HuH-7.5 (cell line): ENCODE measurements around the gene ISG20.
A peak's percentile ranks its signal among the peaks of the same experiment; 100 is the strongest.

Experiments used
- DNase-seq: peaks from one replicate; pipeline ENCODE4 v3.0.0; 2011; ENCODE audit warnings: low spot score

Gene ISG20

DNA sequence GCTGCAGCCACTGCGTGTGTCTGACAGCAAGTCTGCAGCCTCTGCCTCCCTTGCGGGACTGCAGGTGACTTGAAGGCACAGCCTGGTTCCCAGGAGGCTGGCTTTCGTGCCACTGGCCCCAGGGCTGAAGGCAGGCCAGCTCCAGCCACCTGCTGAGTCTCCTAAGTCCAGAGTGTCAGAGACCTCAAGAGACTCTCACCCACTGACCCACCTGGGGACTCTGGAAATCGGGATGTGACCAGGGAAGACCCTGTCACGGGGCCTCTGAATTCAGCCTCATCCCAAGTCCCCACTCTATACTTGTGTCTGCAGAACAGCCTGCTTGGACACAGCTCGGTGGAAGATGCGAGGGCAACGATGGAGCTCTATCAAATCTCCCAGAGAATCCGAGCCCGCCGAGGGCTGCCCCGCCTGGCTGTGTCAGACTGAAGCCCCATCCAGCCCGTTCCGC lies 16.3 kb downstream of the ISG20 start:
- no peak for DNase-seq

DNA sequence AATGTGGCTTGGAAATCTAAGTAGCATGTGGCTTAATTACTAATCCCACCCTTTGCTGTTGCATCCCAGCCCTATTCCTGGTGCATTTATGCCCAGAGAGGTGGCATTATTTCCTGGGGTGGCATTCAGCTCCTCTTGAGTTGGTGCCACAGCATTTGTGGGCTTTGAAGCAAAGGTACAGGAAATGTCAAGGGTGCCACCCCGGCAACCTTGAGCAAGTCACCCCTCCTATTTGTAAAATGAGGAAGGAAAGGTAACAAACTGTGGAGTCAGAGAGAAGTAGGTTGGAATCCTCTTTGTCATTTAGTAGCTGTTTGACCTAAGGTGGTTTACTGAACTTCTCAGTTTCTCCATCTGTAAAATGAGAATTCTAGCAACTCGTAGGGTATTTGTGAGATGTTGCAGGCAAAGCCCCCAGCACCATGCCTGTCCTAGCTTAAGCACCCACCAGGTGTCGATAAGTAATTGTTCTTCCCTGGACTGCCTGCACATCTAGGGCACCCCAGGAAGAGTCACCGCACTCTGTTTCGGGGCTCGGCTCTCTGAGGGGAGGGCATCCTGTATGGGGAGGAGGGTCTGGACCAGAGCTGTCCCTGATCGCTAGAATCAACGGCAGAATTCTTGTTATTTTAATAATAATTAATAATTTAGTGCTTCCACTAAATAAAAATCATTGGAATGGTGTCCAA lies 17.1 kb downstream of the ISG20 start:
- DNase-seq: no peak

DNA sequence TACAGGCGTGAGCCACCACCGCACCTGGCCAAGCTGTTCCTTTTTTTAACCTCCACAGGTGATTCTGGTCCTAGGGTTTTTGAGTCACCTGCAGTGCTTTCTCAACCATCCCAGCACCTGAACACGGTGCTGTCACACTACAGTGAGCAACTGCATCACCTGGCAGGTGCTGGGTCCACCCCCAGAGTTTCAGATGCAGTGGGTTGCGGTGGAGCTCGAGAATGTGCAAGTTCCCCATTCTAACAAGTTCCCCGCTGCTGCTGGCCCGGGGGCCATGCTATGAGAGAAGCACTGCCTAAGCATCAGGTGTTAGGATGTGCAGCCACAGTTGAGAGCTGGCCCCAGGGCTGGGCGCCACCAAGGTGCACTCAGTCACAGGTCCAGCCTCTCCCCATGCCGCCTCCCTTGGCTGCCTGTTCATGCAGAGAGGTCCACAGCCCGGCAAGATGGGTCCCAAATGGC lies 18.0 kb downstream of the ISG20 start:
- DNase-seq: no peak

DNA sequence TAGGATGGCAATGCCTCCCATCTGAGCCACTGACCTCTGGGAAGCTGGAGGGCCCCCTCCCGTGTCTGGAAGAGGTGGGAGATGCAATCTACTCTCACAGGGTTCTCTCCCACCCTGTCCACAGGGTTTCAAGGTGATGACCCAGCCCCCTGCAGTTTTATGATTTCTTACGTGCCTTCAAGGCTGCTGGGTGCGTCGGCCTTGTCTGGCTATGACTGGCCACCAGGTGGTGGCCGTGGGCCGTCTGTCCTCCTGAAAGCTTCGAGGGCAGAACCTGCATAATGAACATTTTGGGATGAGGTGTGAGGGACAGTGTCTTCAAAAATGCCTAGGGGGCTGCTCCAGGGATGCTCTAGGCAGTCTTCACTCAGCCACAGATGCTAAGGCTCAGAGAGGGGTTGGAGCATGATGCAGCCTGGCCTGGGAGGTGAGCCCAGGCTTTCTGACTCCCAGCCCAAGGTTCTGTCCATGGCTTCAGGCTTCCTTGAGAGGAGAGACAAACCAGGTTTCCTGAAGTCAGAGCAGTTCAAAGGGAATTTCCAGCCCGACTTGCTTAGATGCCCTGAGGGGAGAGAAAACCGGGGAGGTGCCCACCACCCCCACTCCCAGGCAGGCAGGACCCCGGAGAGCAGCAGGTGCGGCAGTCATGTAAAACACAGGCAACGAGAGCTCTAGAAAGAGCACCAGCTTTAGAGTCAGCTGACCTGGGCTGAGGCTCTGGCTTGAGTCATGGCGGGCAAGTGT lies 18.7 kb downstream of the ISG20 start:
- DNase-seq: peak; percentile 80

DNA sequence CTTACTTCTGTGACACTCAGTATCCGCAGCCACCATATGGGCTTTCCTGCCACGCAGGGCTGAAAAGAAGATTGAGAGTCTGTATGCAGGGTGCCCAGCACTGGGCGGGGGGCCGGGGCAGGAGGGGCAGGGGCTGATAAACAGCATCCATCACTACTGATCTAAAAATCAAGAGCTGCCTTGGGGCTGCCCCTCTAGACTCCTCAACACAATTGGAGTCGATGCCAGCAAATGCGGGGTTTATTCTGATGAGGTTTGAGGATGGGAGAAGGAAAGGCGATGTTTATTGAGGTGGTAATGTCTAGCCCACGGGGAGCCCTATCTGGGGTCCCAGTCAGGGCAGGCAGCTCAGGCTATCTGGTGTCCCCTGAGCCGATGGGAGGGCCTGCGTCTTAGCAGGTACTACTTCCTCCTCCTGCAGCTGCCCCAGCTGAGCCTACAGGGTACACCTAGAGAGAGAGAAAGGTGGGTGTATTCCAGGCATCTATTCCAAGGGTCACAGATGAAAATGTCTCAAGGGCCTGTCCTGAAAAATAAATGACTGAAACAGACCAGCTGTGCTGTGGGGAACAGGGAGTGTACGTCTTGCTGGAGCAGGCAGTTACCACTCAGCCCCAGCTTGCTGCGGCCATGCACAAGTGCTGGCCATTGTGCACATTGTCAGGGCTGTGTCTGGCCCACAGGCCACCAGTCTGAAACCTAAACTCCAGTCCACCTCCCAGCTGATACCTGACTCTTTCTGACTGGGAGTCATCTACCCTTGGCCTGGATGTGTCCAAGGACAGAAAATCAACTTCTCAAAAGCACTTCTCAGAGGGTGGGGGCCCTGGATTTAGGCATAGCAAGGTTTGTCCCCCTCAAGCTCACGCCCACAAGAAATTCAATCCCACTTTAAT lies 19.5 kb downstream of the ISG20 start:
- DNase-seq: no peak

DNA sequence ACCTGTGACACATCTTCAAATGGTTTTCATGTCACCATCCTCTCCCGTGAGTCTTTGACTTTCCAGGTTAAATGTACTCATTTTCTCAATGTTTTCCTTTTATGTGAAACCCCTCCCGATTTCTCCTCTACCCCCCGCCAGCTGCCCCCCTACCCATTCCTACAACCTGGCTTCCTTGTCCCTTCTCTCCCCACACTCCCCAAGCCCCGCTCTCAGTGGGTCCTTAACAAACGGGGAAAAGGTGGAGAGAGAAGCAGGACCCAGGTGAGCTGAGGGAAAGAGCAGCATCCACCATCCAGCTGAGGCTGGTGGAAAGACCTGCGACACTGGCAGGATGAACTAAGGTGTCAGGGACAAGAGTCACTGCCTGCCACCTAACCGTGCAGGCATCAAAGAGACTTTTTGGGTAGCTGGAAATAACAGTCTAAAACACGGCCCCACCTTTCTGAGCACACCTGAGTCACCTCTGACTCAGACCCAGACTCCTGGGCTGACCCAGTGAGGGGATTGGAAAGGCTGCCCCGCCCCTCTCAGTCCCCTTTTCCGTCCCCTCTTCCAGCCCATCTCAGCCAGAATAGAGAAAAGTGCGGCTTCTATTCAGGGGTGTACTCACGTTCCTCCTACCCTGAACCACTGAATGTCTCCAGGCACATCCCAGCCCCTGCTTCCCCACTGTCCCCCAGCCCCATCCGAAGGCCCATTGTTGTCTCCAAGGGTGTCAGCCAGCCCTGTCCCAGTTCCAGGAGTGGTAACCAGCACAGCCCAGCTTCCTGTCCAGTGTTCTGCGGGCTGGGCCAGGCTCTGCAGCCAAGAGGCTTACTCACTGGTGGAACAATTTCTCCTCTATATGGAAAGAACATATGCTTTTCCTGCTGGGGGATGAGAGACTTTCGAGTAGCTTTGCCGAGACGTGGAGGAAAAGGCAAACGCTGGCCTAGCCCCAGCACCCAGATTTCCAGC lies 20.4 kb downstream of the ISG20 start:
- DNase-seq: no peak

DNA sequence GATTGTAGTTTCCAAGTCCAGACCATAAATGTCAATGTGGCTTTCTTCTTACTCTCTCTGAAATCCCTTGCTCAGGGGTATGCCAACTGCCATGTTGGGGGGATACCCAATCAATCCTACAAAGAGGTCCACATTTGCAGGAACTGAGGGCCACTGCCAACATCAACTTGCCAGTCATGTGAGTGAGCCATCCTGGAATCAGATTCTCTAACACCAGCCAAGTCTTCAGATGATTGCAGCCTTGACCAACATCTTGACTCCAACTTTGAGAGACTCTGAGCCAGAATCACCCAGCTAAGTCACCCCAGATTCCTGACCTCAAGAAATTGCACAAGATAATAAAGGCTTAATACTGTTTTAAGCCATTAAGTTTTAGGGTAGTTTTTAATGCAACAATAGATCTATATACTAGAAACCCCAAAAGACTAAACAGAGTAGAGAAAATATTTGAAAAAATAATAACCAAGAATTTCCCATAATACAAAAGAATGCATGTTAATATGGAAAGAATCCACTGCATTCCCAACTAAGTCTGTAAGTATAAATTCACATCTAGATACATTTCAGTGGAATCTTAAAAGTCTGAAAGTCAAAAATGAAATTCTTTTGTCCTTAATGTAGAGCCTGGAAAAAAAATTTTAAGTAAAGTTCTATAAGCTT lies 22.4 kb downstream of the ISG20 start:
- no peak for DNase-seq

DNA sequence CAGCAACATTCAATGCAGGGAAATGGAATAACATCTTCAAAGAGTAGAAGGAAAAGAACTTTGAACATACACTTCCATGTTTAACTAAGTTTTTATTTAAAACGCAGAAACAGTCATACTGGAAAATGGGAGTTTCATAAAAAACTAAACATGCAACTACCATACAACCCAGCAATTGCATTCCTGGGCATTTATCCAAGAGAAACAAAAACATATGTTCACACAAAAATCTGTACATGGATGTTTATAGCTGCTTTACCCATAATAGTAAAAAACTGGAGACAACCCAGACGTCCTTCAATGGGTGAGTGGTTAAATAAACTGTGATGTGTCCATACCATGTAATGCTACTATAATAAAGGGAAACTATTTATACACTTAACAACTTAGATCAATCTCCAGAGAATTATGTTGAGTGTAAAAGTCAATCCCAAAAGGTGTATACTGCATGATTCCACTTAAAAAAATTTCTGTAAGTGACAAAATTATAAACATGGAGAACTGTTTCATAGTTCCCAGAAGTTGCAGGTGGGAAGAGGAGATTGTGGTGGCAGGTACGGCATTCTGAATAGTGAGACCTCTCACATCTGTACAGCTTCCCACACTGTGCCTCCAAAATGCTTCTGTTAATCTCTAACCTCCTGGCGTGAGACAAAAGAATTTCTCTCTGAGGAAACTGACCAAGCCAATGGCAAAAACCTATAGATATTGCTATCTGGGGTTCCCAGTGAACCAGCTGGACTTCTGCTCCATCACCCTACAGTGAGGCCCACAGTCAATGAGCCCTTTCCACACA lies 23.1 kb downstream of the ISG20 start:
- no peak for DNase-seq

DNA sequence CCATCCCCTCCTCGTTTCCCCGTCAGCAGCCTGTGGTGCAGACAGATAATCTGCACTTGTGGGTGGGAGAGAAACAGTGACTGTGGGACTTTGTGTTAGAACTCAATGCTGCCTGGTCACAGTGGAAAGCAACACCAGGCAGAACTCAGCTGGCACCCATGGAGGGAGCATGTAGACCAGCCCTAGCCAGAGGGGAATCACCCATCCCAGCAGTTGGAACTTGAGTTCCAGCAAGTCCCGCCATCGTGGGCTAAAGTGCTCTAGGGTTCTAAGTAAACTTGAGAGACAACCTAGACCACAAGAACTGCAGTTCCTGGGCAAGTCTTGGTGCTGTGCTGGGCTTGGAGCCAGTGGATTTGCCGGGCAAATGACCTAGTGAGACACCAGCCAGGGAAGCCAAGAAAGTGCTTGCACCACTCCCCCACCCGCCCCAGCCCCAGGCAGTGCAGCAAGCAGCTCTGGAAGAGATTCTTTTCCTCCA lies 24.4 kb downstream of the ISG20 start:
- DNase-seq: no peak

DNA sequence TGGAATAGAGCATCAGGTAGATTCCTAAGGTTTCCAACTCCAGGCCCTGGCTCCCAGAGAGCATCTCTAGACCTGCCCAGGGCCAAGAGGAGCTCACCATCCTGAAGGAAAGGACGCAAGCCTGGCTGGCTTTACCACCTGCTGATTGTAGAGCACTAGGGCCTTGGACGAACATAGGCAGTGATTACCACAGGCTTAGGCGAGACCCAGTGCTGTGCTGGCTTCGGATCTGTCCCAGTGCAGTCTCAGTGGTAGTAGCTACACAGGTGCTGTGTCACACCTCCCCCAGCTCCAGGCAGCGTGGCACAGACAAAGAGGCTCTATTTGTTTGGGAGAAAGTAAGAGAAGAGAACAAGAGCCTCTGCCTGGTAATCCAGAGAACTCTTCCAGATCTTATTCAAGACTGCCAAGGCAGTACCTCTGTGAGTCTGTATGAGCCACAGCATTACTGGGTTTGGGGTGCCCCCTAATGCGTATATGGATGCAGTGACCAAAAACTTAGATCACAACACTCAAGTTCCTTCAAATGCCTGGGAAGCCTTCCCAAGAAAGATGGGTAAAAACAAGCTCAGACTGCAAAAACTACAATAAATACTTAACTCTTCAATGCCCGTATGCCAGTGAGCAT lies 25.4 kb downstream of the ISG20 start:
- DNase-seq: no peak

DNA sequence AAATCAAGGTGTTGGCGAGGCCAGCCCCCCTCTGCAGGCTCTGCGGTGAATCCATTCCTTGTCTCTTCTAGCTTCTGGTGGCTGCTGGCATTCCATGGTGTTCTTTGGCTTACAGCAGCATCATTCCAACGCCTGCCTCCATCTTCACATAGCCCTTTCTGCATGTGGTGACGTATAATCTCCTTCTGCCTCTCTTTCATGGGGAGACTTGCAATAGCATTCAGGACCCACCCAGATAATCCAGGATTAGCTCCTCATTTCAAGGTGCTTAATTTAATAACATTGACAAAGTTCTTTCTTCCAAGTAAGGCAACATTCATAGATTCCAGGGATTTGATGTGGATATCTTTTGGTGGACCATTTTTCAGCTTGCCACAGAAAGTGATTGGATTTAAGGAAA lies 35.8 kb downstream of the ISG20 start:
- DNase-seq: no peak

DNA sequence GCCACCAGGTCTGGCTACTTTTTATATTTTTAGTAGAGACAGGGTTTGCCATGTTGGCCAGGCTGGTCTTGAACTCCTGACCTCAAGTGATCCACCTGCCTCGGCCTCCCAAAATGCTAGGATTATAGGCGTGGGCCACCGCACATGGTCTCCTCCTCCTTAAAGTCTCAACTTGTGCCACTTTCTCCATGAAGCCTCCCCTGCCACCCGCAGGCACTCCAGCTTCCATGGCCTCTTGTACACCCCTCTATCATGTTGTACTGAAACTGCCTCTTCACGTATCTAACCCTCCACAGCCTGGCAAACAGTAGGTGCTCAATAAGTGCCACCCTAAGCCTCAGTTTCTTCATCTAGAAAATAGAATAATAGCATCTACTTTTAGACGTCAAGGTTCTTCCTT lies 39.9 kb downstream of the ISG20 start:
- DNase-seq: no peak

DNA sequence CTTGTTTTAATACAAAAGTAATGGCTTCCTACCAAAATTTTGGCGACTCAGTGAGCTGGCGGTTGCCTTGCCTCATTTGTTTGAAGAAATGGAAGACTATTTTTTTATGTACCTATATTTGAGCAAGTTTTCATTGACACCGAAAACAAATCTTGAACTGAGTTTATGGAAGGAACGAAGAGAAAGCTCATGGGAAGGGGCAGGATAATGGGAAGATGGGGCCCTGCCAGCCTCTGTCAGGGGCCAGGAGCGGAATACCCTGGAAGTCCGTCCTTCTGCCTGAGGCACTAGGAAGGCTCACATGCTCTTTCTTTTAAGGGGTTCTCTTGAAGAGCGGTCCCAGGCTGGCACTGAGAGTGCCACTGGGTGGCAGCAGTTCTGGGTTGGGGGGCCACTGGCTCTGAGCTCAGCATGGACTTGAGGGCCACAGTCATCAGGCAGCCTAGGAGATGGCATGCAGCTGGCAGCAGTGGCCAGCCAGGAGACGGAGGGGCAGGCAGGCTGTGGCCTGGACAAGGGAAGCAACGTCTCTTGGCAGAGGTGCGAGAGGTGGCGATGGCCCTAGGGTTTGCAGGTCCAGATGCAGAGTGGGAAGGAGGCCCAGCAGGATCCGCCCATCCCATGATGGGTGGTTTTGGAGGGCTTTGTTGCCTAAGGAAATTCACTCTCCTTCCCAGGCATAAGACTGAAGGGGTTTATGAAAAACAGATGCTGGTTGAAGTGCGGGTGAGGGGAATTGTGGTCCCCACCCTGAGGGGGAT lies 41.6 kb downstream of the ISG20 start:
- no peak for DNase-seq

DNA sequence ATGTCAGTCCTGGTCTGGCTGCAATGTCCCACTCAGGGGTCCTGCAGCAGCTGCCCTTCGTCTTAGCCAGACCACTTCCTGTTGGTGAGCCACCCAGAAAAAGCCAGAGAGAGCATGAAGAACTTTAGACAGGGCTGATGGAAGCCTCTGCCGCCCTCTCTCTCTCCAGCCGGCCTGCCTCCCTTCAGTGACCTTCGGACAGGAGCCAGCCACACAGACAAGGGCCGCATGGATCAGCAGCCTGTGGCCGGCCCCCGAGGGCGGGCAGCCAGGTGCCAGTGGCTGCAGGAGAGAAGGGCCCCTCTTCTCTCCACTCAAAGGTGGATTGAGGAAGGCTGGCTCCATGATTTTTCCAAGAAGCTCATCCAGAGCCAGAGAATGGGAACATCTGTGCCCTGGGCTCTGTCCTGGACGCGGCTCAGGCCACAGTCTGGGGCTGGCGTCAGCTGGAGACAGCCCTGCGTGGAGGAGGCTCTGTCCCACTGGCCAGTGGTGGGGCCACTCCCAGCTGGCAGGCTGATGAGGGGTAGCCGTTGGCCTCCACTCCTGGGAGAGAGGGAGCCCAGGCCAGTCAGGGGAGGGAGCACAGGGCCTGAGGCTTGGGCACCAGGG lies 42.9 kb downstream of the ISG20 start:
- DNase-seq: peak; percentile 84

DNA sequence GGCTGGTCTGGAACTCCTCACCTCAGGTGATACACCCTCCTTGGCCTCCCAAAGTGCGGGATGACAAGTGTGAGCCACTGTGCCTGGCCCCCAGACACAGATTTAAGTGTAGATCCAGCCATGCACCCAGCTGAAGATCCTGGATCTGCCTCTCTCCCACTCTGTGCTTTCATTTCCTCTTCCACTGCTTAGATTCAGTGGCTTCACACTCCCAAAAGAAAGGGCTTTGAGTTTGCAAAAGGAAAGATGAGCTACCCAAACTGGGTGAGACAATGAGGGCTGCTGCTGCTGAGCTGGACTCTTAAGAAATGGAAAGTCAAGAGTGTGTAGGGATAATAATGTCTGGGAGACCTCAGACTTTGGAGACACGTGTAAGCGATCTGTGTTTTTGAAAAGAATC lies 45.5 kb downstream of the ISG20 start:
- DNase-seq: no peak

DNA sequence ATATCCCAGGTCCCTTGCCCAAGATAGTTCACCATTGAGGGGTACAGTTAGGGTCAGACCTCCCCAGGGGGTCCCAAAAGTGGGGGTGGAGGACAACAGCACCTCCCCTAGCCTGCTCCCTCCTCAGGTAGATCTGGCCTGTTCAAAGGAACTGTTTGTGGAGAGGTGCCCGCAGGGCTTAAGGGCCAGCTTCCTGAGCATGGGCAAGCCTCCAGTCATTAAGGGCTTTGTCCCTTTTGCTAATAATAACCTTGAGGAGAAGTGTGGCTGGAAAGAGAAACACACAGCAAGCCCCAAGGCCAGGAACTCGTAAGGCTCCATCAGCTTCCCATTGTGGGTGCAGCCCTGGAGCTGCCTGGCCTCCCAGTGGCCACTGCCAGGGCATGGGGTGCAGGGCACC lies 47.4 kb downstream of the ISG20 start:
- no peak for DNase-seq

DNA sequence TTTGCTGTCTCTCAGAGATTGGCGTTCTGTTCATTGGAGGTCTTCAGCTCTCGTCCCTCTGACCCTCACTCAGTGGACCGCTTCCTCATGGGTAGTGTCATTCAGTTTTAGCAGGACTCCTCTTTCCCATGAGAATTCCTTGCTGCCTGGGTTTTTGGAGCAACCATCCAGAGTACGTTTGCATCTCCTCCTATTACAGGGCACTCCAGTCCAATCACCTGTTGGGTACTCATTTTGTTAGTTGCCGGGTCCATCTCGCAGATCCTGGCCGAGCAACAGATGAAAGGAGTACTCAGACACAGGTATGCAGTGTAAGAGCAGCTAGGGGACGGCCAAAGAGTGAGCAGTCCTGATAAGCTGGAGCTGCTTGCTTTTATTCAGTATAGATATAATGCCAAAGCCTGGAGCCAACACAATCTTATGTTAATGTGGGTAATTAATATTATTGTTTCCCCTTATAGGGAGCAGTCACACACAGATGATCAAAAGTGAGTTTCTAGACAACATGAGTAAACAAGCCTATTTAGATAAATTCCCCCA lies 49.6 kb downstream of the ISG20 start:
- no peak for DNase-seq

DNA sequence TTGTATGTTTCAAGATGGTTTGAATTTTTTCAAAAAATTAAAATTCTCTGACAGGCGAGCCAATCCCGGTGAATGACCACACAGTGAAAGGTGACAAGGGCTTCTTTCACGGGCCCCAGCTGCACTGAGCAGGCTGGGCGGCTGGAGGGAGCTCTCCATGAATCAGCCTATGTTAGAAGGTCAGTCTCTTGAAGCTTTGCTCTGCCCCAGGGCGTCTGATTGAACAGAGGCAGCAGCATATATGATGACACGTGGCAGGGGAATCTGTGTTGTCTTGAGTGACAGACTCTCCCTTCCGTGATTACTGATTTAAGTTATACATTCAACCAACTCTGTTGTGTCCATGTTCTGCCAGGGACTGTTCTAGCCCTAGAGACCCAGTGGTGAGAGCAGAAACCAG lies 51.5 kb downstream of the ISG20 start:
- no peak for DNase-seq
